AG09319 (cell line): Measurements from ENCODE around the gene NUDCD3.

Experiments
- DNase-seq: peaks from one replicate; pipeline ENCODE4 v3.0.0-alpha.2; 2010; ENCODE audit warnings: low read depth; ENCODE audit errors: extremely low read depth
- TF ChIP-seq, protein P1 (sequence below): IDR thresholded peaks from 2 replicates; pipeline ENCODE4 v1.5.1; 2011; ENCODE audit warnings: low read depth, mild to moderate bottlenecking, inconsistent platforms, low read length, moderate library complexity

NUDCD3 gene

DNA sequence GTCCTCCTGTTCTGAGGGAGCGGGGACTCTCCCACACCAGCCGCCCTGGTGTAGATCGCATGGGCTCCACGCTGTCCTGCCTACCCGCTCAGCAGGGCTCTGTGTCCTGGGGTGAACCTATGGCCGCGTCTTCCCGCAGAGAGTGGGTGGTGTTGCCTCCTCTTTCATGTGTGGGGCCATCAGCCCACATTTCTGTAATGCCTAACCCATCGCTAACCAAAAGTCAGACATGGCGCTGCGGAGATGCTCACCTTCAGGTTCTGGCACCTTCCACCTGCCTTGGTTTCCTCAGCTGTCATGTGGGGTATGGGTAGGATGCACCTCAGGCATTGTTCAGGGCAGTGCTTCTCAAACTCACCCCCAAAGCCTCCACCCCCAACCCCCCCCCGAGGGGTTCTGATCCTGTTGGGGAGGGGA, 114.5 kb downstream of the NUDCD3 start:
- DNase-seq = no peak
- TF ChIP-seq, protein P1, sequence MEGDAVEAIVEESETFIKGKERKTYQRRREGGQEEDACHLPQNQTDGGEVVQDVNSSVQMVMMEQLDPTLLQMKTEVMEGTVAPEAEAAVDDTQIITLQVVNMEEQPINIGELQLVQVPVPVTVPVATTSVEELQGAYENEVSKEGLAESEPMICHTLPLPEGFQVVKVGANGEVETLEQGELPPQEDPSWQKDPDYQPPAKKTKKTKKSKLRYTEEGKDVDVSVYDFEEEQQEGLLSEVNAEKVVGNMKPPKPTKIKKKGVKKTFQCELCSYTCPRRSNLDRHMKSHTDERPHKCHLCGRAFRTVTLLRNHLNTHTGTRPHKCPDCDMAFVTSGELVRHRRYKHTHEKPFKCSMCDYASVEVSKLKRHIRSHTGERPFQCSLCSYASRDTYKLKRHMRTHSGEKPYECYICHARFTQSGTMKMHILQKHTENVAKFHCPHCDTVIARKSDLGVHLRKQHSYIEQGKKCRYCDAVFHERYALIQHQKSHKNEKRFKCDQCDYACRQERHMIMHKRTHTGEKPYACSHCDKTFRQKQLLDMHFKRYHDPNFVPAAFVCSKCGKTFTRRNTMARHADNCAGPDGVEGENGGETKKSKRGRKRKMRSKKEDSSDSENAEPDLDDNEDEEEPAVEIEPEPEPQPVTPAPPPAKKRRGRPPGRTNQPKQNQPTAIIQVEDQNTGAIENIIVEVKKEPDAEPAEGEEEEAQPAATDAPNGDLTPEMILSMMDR = no peak

DNA sequence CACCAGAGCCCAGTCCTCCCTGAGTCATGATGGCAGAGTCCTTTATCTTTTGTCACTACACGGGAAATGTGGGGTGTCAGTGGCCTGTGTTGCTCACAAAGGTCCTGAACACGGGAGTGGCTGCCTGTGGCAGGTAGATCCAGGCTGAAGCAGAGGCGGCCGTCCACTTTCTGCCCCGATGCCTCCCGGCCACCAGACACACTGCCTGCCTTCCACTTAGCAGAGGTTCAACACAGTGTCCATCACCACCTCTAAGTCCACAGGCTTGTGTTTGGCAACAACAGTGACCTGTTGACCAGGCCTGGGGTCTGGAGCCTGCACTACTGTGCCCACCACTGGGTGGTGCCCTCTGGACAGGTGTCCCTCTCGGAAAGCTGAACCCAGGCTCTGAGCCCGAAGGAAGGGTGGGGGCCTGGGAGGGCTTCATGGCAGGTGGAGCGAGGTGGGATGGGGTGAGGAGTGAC, 115.2 kb downstream of the NUDCD3 start:
- TF ChIP-seq, protein P1 = no peak; the same call in 1 of the 2 replicates
- no peak for DNase-seq

GRCh38 chr7:44374007-44374763, 116.3 kb downstream of the NUDCD3 start:
- TF ChIP-seq, protein P1 = no peak
- DNase-seq = no peak

DNA sequence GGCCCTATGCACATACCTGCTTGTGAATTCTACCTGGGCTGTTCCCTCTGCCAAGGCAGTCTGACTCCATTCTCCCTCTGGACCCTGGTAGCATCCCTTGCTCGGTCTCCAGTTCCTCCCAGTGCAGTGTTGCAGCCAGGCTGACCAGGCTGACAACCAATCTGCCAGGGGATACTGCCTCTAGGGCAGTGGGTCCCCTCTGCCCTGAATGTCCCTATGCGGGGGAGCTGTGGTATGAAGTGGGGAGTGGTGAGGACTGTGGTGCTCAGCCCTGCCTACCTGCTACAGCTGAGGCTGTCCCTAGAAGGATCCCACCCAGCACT, 117.1 kb downstream of the NUDCD3 start:
- no peak for DNase-seq
- TF ChIP-seq, protein P1 = no peak

GRCh38 chr7:44372560-44373417, 117.7 kb downstream of the NUDCD3 start:
- no peak for DNase-seq
- TF ChIP-seq, protein P1 = no peak

DNA sequence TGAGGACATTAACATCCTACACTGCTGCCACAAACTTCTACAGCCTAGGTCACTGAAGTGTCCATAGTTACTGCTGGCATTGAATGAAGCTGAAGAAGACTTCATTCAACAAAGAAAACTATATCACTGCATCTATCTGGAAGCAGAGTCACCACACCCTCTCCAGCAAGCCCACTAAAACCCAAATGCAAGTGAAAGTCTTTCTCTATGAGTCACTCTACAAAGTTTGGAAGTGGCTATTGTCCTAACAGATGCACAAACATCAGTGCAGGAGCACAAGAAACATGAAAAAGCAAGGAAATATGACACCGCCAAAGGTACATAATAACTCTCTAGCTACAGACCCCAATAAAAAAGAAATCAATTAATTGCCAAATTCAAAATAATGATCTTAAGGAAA, 121.6 kb downstream of the NUDCD3 start:
- TF ChIP-seq, protein P1 = no peak
- DNase-seq = no peak

- TF ChIP-seq, protein P1 = no peak
- DNase-seq = no peak
Measured at GRCh38 chr7:44368455-44368854, 122.0 kb downstream of the NUDCD3 start.
